GM19438 (cell line): ENCODE data around the gene UBE2E2.
A peak's percentile ranks its signal among the peaks of the same experiment; 100 is the strongest.

ENCODE experiments used
- ATAC-seq: cut with Tn5 transposase; IDR thresholded peaks from one replicate; pipeline ENCODE4 v1.9.1; 2021; ENCODE audit warnings: low read depth; ENCODE audit not compliant: unreplicated experiment

UBE2E2 gene

GRCh38 chr3:23238578-23238977 is 35.5 kb downstream of the UBE2E2 start:
- no peak for ATAC-seq

DNA sequence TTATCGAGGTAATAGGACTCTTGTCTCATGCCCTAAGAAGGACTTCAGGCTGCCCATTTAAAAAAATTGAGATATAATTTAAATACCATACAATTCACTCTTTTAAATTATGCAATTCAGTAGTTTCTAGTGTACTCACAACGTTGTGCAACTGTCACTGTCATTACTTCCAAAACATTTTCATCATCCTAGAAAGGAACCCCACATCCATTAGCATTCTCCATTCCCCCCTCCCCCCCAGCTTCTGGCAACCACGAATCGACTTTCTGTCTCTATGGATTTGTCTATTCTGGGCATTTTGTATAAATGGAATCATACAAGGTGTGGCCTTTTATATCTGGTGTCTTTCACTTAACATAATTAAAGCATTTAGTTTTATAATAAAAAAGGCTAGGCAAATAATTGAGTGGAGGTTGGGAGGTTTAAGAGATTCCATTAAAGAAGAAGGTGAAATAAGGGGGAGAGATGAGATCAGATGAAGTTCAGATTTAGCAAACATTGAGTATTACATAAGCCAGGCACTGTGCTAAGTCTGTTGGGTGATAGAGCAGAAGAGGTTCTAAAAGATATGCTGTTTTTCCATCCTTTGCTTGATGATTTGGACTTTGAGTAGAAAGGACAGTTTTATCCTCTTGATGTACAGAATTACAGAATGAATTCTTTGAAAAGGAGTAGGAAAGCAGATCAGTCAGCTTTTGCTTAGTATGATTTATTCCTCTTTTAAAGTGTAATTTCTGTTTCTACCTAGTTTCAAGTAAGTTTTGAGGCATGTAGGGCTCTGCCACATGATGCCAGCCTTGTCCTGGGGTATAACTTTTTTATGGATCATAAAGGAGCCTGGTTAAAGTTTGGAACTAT is 36.3 kb downstream of the UBE2E2 start:
- ATAC-seq = no peak

DNA sequence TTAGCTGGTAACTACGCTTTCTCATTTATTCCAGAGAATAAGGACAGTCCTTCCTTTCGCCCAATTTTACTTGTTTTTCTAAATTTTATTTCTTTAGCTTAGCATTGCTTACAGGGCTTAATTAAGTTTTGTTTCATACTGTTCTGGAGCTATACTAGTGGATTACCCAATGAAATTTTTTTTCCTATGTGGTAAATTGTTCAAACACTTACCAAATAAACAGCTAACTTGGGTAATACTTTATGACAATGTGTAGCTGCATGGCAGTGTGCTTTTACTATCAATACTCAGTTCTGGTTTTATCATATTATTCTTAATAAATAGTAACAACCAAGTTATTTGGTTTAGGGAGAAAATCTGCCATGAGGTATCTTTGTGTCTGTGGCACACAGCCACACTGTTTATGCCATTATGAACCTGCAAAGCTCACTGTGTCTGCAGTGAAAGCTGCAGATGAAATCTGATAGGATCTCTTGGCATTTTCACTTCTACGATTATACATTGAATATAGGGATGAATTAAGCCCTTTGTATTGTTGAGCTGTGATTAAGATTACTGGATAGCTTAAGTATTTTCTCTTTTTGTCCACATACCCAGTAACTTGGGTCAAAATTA is 37.2 kb downstream of the UBE2E2 start:
- no peak for ATAC-seq

- ATAC-seq = no peak
Measured at GRCh38 chr3:23241256-23241655, 38.1 kb downstream of the UBE2E2 start.

DNA sequence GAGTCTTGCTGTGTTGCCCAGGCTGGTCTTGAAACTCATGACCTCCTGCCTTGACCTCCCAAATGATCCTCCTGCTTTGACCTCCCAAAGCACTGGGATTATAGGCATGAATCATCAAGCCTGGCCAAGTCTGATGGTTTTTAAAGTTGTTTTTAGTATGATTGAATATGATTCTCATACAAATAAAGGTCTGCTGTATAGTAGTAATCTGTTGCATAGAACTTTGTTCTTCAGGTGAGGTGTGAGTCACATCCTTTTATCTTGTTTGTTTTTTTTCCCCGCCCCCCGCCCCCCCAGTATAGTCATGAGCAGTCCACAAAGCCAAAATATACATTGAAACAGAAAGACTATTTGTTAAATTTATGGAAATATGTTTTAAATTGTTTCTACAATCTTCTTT is 39.0 kb downstream of the UBE2E2 start:
- ATAC-seq = no peak

- ATAC-seq = no peak
Measured at GRCh38 chr3:23244324-23245041, 41.4 kb downstream of the UBE2E2 start.

DNA sequence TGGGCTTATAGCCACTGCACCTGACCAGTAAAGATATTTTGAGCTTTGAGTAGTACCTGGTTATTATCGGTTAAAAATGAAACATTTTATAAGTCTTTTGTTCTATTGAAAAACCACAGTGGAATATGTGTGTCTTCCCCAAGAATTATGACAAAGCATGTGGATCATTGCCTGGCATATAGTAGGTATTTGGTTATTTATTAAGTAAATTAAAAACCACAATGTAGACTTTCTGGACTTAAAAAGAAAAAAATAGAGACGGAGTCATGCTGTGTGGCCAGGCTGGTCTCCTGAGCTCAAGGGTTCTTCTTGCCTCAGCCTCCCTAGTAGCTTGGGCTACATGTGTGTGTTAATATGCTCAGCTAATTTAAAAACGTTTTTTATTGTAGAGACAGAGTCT is 43.5 kb downstream of the UBE2E2 start:
- no peak for ATAC-seq

GRCh38 chr3:23248594-23249131 is 45.5 kb downstream of the UBE2E2 start:
- ATAC-seq = no peak

GRCh38 chr3:23249961-23250360 is 46.8 kb downstream of the UBE2E2 start:
- no peak for ATAC-seq

GRCh38 chr3:23252122-23252521 is 49.0 kb downstream of the UBE2E2 start:
- no peak for ATAC-seq

DNA sequence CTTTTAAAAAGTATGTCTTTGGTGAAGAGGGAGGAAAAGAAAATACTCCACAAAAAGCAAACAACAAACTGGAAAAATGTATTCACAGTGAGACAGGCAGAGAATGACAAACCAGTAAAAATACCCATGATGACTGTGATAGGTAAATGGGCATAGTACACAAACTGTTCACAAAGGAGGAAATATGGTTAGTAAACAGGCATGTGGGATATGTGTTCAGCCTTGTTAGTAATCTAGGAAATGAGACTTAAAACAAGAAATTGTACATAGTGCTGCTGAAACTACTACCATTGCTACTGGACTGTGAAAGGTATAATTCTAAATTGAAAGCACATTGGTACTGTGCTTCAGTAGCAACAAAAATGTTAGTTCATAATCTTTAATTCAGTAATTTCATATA is 50.1 kb downstream of the UBE2E2 start:
- peak; percentile 83 for ATAC-seq

DNA sequence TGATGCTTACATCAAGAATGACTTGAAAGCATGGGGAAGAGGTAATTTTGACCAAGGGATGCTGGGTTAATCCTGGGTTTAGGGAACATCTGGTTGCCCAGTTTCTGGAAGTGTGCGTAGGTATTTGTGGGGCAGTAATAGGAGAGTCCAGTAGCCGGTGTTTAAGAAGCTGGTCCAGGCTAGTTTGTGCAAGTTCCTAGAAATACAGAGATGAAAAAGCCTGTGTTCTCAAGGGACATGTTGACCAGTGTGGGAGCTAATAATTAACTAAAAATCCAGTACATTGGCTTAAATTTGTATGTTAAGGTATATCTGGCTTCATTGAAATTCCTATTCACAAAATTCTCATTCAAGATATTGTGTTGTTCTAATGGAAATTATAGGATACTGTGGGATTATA is 51.2 kb downstream of the UBE2E2 start:
- no peak for ATAC-seq

- no peak for ATAC-seq
Measured at GRCh38 chr3:23254835-23255234, 51.7 kb downstream of the UBE2E2 start.

- ATAC-seq = no peak
Measured at GRCh38 chr3:23256741-23257435, 53.8 kb downstream of the UBE2E2 start.

- ATAC-seq = no peak
Measured at GRCh38 chr3:23258110-23258509, 55.0 kb downstream of the UBE2E2 start.

DNA sequence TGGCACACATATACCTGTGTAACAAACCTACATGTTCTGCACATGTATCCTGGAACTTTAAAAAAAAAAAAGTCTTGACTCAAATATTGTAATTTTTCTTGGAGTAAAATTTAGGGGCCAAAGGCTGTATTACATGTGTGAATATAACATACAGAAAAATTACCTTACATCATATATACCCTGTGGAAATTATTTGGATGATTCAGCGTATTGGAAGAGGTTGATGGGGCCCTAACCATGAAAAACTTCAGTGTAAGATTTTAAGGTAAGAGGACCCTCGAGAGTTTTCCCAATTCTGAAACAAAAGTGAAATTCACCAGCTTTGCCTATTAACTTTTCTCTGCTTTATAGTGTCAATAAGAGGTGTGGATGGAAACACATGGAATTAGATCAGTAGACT is 56.4 kb downstream of the UBE2E2 start:
- ATAC-seq = no peak

GRCh38 chr3:23262766-23263165 is 59.6 kb downstream of the UBE2E2 start:
- no peak for ATAC-seq

DNA sequence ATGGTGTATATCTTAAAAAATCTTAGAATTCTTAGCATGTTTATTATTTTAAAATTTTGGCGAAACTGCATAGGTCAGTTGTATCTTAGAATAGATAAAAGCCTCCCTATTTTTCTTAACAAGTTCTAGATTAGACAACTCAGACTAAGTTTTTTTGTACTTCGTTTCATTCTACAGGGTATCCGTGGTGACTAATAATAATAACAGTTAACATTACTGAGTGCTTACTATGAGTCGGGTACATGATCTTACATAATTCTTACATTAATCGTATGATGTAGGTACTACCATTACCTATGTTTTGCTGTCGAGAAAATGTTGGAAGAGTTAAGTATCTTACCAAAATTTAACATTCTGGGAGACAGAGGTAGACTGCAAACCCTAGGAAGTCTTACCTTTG is 60.7 kb downstream of the UBE2E2 start:
- ATAC-seq = no peak

DNA sequence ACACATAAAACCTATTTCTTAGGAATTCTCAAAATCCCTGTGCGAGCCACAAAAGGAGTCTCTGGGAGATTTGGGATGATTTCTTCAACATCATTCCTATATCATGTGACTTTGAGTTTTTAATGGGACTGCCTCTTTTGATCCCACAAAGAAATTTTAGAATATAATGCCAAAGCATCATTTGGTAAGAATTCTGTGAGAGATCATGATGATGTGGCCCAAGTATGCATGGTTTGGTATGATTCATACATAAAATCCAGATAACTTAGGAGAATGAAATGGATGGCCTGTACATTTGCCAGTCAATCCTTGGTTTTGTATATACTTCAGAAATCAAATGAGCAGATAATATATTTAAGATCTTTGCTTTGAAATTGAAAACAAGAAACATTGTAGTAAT is 61.3 kb downstream of the UBE2E2 start:
- ATAC-seq = no peak

DNA sequence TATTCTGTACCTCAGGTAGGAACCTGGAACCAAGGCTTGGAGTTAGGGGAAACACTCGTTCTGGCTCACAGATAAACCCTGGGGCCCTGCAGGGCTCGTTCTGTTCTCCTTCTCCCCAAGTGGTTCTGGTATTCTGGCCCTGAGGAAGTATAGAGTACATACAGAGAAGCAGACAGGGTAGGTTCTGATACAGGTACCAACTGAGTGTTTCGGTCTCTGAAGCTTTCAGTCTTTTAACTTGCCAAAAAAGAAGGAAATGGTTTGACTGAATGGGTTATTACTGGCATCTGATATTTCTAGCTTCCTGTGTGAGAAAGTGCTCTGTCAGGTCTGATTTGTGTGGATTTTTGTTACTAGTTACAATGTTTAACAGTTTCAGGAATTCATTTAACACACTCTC is 67.3 kb downstream of the UBE2E2 start:
- no peak for ATAC-seq
